Activated CD4-positive, alpha-beta T cell treated with anti-CD3 and anti-CD28 coated beads, Interleukin-2, Interleukin-6, amounts not matched to agents 100 ng/mL and 50 ng/mL, durations not matched to agents 16 hours and 8 hours (primary cell): ENCODE measurements around the gene MICU1.
"Not testable (repeated sequence)": the region's sequence is repeated elsewhere in the genome, so short reads cannot be mapped to it uniquely, and the experiment has no call there.

Experiments used
- DNase-seq: peaks from one replicate; pipeline ENCODE4 v3.0.0-alpha.2; 2020

Gene MICU1

GRCh38 chr10:72490951-72491350 lies 134.9 kb downstream of the MICU1 start:
- DNase-seq = no peak

- no peak for DNase-seq
Observed at GRCh38 chr10:72487521-72487920, 138.4 kb downstream of the MICU1 start.

- no peak for DNase-seq
Observed at GRCh38 chr10:72487116-72487515, 138.8 kb downstream of the MICU1 start.

GRCh38 chr10:72485701-72486100 lies 140.2 kb downstream of the MICU1 start:
- no peak for DNase-seq

- DNase-seq = no peak
Observed at GRCh38 chr10:72484521-72484920, 141.4 kb downstream of the MICU1 start.

- no peak for DNase-seq
Observed at GRCh38 chr10:72483471-72483870, 142.4 kb downstream of the MICU1 start.

GRCh38 chr10:72480861-72481260 lies 145.0 kb downstream of the MICU1 start:
- no peak for DNase-seq

- DNase-seq = no peak
Observed at GRCh38 chr10:72477463-72477862, 148.4 kb downstream of the MICU1 start.

- no peak for DNase-seq
Observed at GRCh38 chr10:72472306-72472705, 153.6 kb downstream of the MICU1 start.

GRCh38 chr10:72470666-72471065 lies 155.2 kb downstream of the MICU1 start:
- DNase-seq = no peak

- not testable (repeated sequence) for DNase-seq
Observed at GRCh38 chr10:72467064-72467463, 158.8 kb downstream of the MICU1 start.

- DNase-seq = no peak
Observed at GRCh38 chr10:72466018-72466417, 159.9 kb downstream of the MICU1 start.

GRCh38 chr10:72464438-72464837 lies 161.4 kb downstream of the MICU1 start:
- peak; percentile 4 for DNase-seq

- no peak for DNase-seq
Observed at GRCh38 chr10:72462261-72462660, 163.6 kb downstream of the MICU1 start.

GRCh38 chr10:72461085-72461484 lies 164.8 kb downstream of the MICU1 start:
- no peak for DNase-seq

- DNase-seq = no peak
Observed at GRCh38 chr10:72460284-72460876, 165.5 kb downstream of the MICU1 start.

- DNase-seq = no peak
Observed at GRCh38 chr10:72459301-72459700, 166.6 kb downstream of the MICU1 start.

GRCh38 chr10:72455889-72456595 lies 169.8 kb downstream of the MICU1 start:
- peak; percentile 4 for DNase-seq

- DNase-seq = no peak
Observed at GRCh38 chr10:72449941-72450441, 175.9 kb downstream of the MICU1 start.

- no peak for DNase-seq
Observed at GRCh38 chr10:72445851-72446250, 180.0 kb downstream of the MICU1 start.

- not testable (repeated sequence) for DNase-seq
Observed at GRCh38 chr10:72442969-72443368, 182.9 kb downstream of the MICU1 start.

GRCh38 chr10:72435570-72435969 lies 190.3 kb downstream of the MICU1 start:
- no peak for DNase-seq

GRCh38 chr10:72430936-72431335 lies 194.9 kb downstream of the MICU1 start:
- DNase-seq = not testable (repeated sequence)

- no peak for DNase-seq
Observed at GRCh38 chr10:72429931-72430330, 195.9 kb downstream of the MICU1 start.

GRCh38 chr10:72426986-72427385 lies 198.9 kb downstream of the MICU1 start:
- no peak for DNase-seq
